H1 (cell line): ENCODE measurements around the gene MYH16. TPM values are rescaled to one million over a fixed set of nuclear protein-coding genes. Genes with fewer than 3 reads are reported as not detected.

ENCODE experiments used
- CTCF ChIA-PET: fragments of 300-600 bp; sonication (Branson Sonifier 250); formaldehyde crosslinking; loops from one replicate; lab custom pipeline; 2021; ENCODE audit not compliant: partially characterized antibody; lab: Charles Lee
- POLR2A ChIA-PET: fragments of 300-600 bp; sonication (Branson Sonifier 250); formaldehyde crosslinking; loops from one replicate; lab custom pipeline; 2021; ENCODE audit warnings: inconsistent platforms; ENCODE audit not compliant: partially characterized antibody; lab: Charles Lee
- DNase-seq, 2 experiments: peaks; one replicate each; pipeline versions ENCODE4 v3.0.0 to v3.0.0-alpha.2; 2010 to 2022; ENCODE audit warnings: low spot score in 2 of 2, low read depth in 1 of 2, mixed read lengths in 1 of 2
- FAIRE-seq: peaks from 2 replicates; lab custom pipeline; 2011; peaks lifted over from hg19 to GRCh38; lab: Jason Lieb, UNC
- H2AFZ ChIP-seq: 2 replicates; pipeline ENCODE4 v1.8.1; 2012; ENCODE audit warnings: low read length, inconsistent platforms
- H2AK5ac ChIP-seq: 2 replicates; pipeline ENCODE4 v1.6.1; 2013; ENCODE audit warnings: low read depth, low read length
- H2BK120ac ChIP-seq: replicated peaks from 2 replicates; pipeline ENCODE3; 2013; ENCODE audit warnings: low read depth, low read length, inconsistent platforms
- H2BK12ac ChIP-seq: 2 replicates; pipeline ENCODE4 v1.6.1; 2013; ENCODE audit warnings: low read depth, low read length
- H2BK15ac ChIP-seq: 2 replicates; pipeline ENCODE4 v1.6.1; 2013; ENCODE audit warnings: low read length
- H2BK20ac ChIP-seq: 2 replicates; pipeline ENCODE4 v1.6.1; 2013; ENCODE audit warnings: low read length
- H2BK5ac ChIP-seq: 2 replicates; pipeline ENCODE4 v1.6.1; 2013; ENCODE audit warnings: low read depth, low read length
- H3K14ac ChIP-seq: 2 replicates; pipeline ENCODE4 v1.6.1; 2013; ENCODE audit warnings: inconsistent platforms; ENCODE audit not compliant: insufficient read length
- H3K18ac ChIP-seq: 2 replicates; pipeline ENCODE4 v1.6.1; 2013; ENCODE audit warnings: low read length; ENCODE audit errors: extremely low read depth
- H3K23ac ChIP-seq: 2 replicates; pipeline ENCODE4 v1.6.1; 2013; ENCODE audit warnings: inconsistent platforms; ENCODE audit not compliant: insufficient read length
- H3K23me2 ChIP-seq: 2 replicates; pipeline ENCODE4 v1.6.1; 2013; ENCODE audit warnings: low read depth, low read length
- H3K27ac ChIP-seq: 2 replicates; pipeline ENCODE4 v1.6.1; 2011; ENCODE audit warnings: low read depth, low read length, inconsistent platforms
- H3K27me3 ChIP-seq, 4 experiments: replicated peaks in 1 of 4; 1 replicate in 1 of 4; 2 replicates in 3 of 4; pipeline versions ENCODE4 v1.6.1 to v1.8.1; 2011 to 2013; ENCODE audit warnings: low read length in 3 of 4, mild to moderate bottlenecking in 3 of 4, inconsistent platforms in 2 of 4, mixed read lengths in 2 of 4, moderate library complexity in 1 of 4; ENCODE audit not compliant: control insufficient read depth in 3 of 4, insufficient read depth in 3 of 4; ENCODE audit errors: extremely low read depth in 1 of 4
- H3K36me3 ChIP-seq, 4 experiments: 2 replicates each; pipeline versions ENCODE4 v1.6.1 to v1.8.1; 2011 to 2013; ENCODE audit warnings: mild to moderate bottlenecking in 4 of 4, low read length in 3 of 4, moderate library complexity in 2 of 4, control low read depth in 1 of 4, inconsistent platforms in 1 of 4; ENCODE audit not compliant: insufficient read depth in 4 of 4, control insufficient read depth in 2 of 4
- H3K4ac ChIP-seq: replicated peaks from 2 replicates; pipeline ENCODE3; 2013; ENCODE audit warnings: low read length, low read depth, mixed read lengths, inconsistent platforms; ENCODE audit not compliant: insufficient read length
- H3K4me1 ChIP-seq, 4 experiments: replicated peaks in 1 of 4; 1 replicate in 1 of 4; 2 replicates in 3 of 4; pipeline versions ENCODE4 v1.6.1 to v1.8.1; 2011 to 2013; ENCODE audit warnings: low read length in 3 of 4, inconsistent platforms in 2 of 4, mixed read lengths in 1 of 4; ENCODE audit not compliant: insufficient read depth in 4 of 4, control insufficient read depth in 3 of 4
- H3K4me2 ChIP-seq, 2 experiments: 2 replicates each; pipeline versions ENCODE4 v1.6.1 to v1.8.1; 2011 to 2013; ENCODE audit warnings: low read depth in 2 of 2, low read length in 2 of 2, control low read depth in 1 of 2, inconsistent platforms in 1 of 2, mild to moderate bottlenecking in 1 of 2; ENCODE audit not compliant: insufficient read depth in 1 of 2
- H3K4me3 ChIP-seq, 4 experiments: fragments of 200-600, 300-600 bp in 1 of 4; sonication (generic), shearing (Covaris generic), sonication (Bioruptor Twin) in 1 of 4; 2 replicates each; pipeline versions ENCODE4 v1.5.1 to v1.8.1; 2011 to 2016; ENCODE audit warnings: low read length in 4 of 4, low read depth in 3 of 4, control low read depth in 2 of 4, inconsistent platforms in 2 of 4, mild to moderate bottlenecking in 2 of 4, mixed read lengths in 1 of 4, moderate library complexity in 1 of 4; ENCODE audit not compliant: insufficient read depth in 2 of 4; ENCODE audit errors: extremely low read depth in 1 of 4
- H3K56ac ChIP-seq: replicated peaks from 2 replicates; pipeline ENCODE3; 2013; ENCODE audit warnings: low read depth, mild to moderate bottlenecking, mixed read lengths, low read length, inconsistent platforms; ENCODE audit not compliant: insufficient read length
- H3K79me1 ChIP-seq: 2 replicates; pipeline ENCODE4 v1.6.1; 2013; ENCODE audit warnings: low read depth, low read length, control low read depth
- H3K79me2 ChIP-seq, 2 experiments: 2 replicates each; pipeline versions ENCODE4 v1.6.1 to v1.8.1; 2012 to 2013; ENCODE audit warnings: low read length in 2 of 2, mild to moderate bottlenecking in 2 of 2, inconsistent platforms in 1 of 2; ENCODE audit not compliant: insufficient read depth in 2 of 2, control insufficient read depth in 1 of 2
- H3K9ac ChIP-seq, 4 experiments: replicated peaks in 1 of 4; 1 replicate in 1 of 4; 2 replicates in 3 of 4; pipeline versions ENCODE4 v1.6.1 to v1.8.1; 2011 to 2013; ENCODE audit warnings: low read depth in 3 of 4, low read length in 3 of 4, control low read depth in 2 of 4, mild to moderate bottlenecking in 2 of 4, moderate library complexity in 2 of 4, inconsistent platforms in 1 of 4; ENCODE audit errors: extremely low read depth in 1 of 4
- H3K9me3 ChIP-seq, 2 experiments: 2 replicates each; pipeline versions ENCODE4 v1.6.1 to v1.8.1; 2012 to 2013; ENCODE audit warnings: mild to moderate bottlenecking in 2 of 2, moderate library complexity in 2 of 2, control low read depth in 1 of 2, inconsistent platforms in 1 of 2, low read depth in 1 of 2, low read length in 1 of 2, mixed read lengths in 1 of 2; ENCODE audit not compliant: insufficient read depth in 2 of 2
- H4K20me1 ChIP-seq, 2 experiments: replicated peaks in 1 of 2; 2 replicates each; pipeline versions ENCODE3 to v1.8.1; 2011 to 2013; ENCODE audit warnings: inconsistent platforms in 2 of 2, low read length in 2 of 2, mild to moderate bottlenecking in 1 of 2; ENCODE audit not compliant: insufficient read depth in 2 of 2, control insufficient read depth in 1 of 2
- H4K5ac ChIP-seq: 2 replicates; pipeline ENCODE4 v1.6.1; 2013; ENCODE audit warnings: low read length, low read depth, mixed read lengths, inconsistent platforms; ENCODE audit not compliant: insufficient read length
- H4K8ac ChIP-seq: 2 replicates; pipeline ENCODE4 v1.8.0; 2013; ENCODE audit warnings: mild to moderate bottlenecking, moderate library complexity, low read length, inconsistent platforms; ENCODE audit not compliant: insufficient read depth; ENCODE audit errors: extremely low read depth
- H4K91ac ChIP-seq: replicated peaks from 2 replicates; pipeline ENCODE3; 2013; ENCODE audit warnings: low read length, mixed read lengths, inconsistent platforms; ENCODE audit not compliant: insufficient read length
- CBX8 ChIP-seq: fragments of 300-800, 300-1000 bp; sonication (generic); IDR thresholded peaks from 2 replicates; pipeline ENCODE4 v1.7.1; 2016; ENCODE audit warnings: low read depth, low read length, borderline replicate concordance
- CTCF ChIP-seq, 3 experiments: IDR thresholded peaks; 1 replicate in 2 of 3; 2 replicates in 1 of 3; pipeline versions ENCODE4 v1.5.1 to v1.6.1; 2011; ENCODE audit warnings: low read length in 3 of 3, mild to moderate bottlenecking in 3 of 3, inconsistent platforms in 2 of 3, low read depth in 1 of 3, moderate library complexity in 1 of 3; ENCODE audit not compliant: insufficient read depth in 1 of 3; ENCODE audit errors: control extremely low read depth in 1 of 3
- E2F6 ChIP-seq: IDR thresholded peaks from 2 replicates; pipeline ENCODE4 v1.6.1; 2012; ENCODE audit warnings: inconsistent platforms
- GTF2F1 ChIP-seq: IDR thresholded peaks from 2 replicates; pipeline ENCODE4 v1.6.1; 2012; ENCODE audit warnings: low read depth, low read length, improper control_type of control experiment, borderline replicate concordance
- KDM4A ChIP-seq: IDR thresholded peaks from one replicate; pipeline ENCODE4 v1.7.1; 2012; ENCODE audit warnings: low read depth, mild to moderate bottlenecking, moderate library complexity, low read length, inconsistent platforms; ENCODE audit not compliant: severe bottlenecking
- KDM5A ChIP-seq: fragments of 200-600 bp; IDR thresholded peaks from 2 replicates; pipeline ENCODE4 v1.7.1; 2012; ENCODE audit warnings: mild to moderate bottlenecking, low read length, inconsistent platforms, mixed read lengths
- POLR2A ChIP-seq, 2 experiments: IDR thresholded peaks; 1 replicate in 1 of 2; 2 replicates in 1 of 2; pipeline ENCODE4 v1.6.1; 2011; ENCODE audit warnings: low read depth in 2 of 2, low read length in 2 of 2, mild to moderate bottlenecking in 2 of 2; ENCODE audit errors: control extremely low read depth in 1 of 2
- POU5F1 ChIP-seq: IDR thresholded peaks from 2 replicates; pipeline ENCODE4 v1.6.1; 2011; ENCODE audit warnings: low read depth, mild to moderate bottlenecking, low read length, moderate library complexity
- RAD21 ChIP-seq, 2 experiments: IDR thresholded peaks in 1 of 2; conservative IDR thresholded peaks in 1 of 2; 2 replicates each; pipeline ENCODE4 v1.6.1; 2011; ENCODE audit warnings: low read depth in 2 of 2, low read length in 2 of 2, improper control_type of control experiment in 1 of 2, inconsistent platforms in 1 of 2, mild to moderate bottlenecking in 1 of 2, moderate library complexity in 1 of 2
- SP1 ChIP-seq: IDR thresholded peaks from 2 replicates; pipeline ENCODE4 v1.6.1; 2011; ENCODE audit warnings: low read depth, low read length
- SP2 ChIP-seq: IDR thresholded peaks from 2 replicates; pipeline ENCODE4 v1.6.1; 2012; ENCODE audit warnings: mild to moderate bottlenecking, low read length, inconsistent platforms
- WGBS, 2 experiments: shearing (Covaris generic) in 1 of 2; methylation state at CpG; one replicate each; pipeline versions ENCODE4 v1.1.6 to v1.1.7; 2013 to 2015; ENCODE audit warnings: low lambda C conversion rate in 2 of 2, mixed read lengths in 2 of 2, inconsistent platforms in 1 of 2, low coverage in 1 of 2, missing lambda C conversion rate in 1 of 2; ENCODE audit not compliant: insufficient replicate concordance in 2 of 2, insufficient coverage in 1 of 2, insufficient read length in 1 of 2; ENCODE audit errors: extremely low coverage in 1 of 2, missing lambda C conversion rate in 1 of 2; 5-methylcytosine and 5-hydroxymethylcytosine counted together
- polyA plus RNA-seq, 7 experiments: library from polyadenylated mRNA; depleted of rRNA in 3 of 7; stranded (reverse) in 5 of 7; unstranded in 2 of 7; fragments of >200 nt in 5 of 7; fragments of 200-250 nt in 2 of 7; gene quantifications; 1 replicate in 5 of 7; 2 replicates in 1 of 7; 4 replicates in 1 of 7; pipeline versions ENCODE4 v1.2.1 to v1.2.3, GENCODE V29; 2011 to 2013; ENCODE audit warnings: missing spikeins in 2 of 7, mixed read lengths in 2 of 7
- total RNA-seq: library from RNA; stranded (reverse); fragmentation: NEBNext Ultra II Directional; extraction: Animal tissue kit (Norgen Biotek cat#: 25700); gene quantifications from 2 replicates; pipeline ENCODE4 v1.2.1, GENCODE V29; 2021

MYH16 gene
- total and polyA plus RNA-seq, 2 of the 8 experiments (the other 6 are each of a cell fraction or from before 2014, with no cell fraction given), result not detected

GRCh38 chr7:99296471-99296870, 23.8 kb downstream of the MYH16 start:
- Histone ChIP-seq H3K18ac (no peak overlapping the region), H4K20me1 (no peaks in the 10 kb centered on the region), H3K4ac (no peak overlapping the region), H3K14ac (no peak overlapping the region), H4K91ac (no peak overlapping the region), H2BK5ac (no peak overlapping the region), H3K4me1 (no peaks in the 10 kb centered on the region; a peak in 1 of 7 replicates), H3K79me2 (no peaks in the 10 kb centered on the region), H3K56ac (no peak overlapping the region), H3K27me3 (no peaks in the 10 kb centered on the region), H3K27ac (no peak overlapping the region), H3K23ac (no peak overlapping the region), H4K5ac (no peak overlapping the region), H3K23me2 (no peaks in the 10 kb centered on the region), H2BK20ac (no peak overlapping the region), H3K4me2 (no peak overlapping the region), H2BK15ac (no peak overlapping the region), H2AFZ (no peak overlapping the region), H3K79me1 (0 out of 2 replicates have a peak, but pooled peaks cover under 1% of the 10 kb centered on the region), H3K4me3 (no peak overlapping the region), H2AK5ac (no peak overlapping the region), H4K8ac (no peak overlapping the region), H3K9ac (no peak overlapping the region), H2BK12ac (no peak overlapping the region), H3K9me3 (no peaks in the 10 kb centered on the region), H2BK120ac (no peak overlapping the region), H3K36me3 (no peaks in the 10 kb centered on the region)
- WGBS, 2 experiments, result 92% methylated on average over 5 of the region's 5 CpGs; no CpG with 5 or more reads in 1 of the 2 experiments
- no peak for DNase-seq
- ChIA-PET POLR2A (no interaction called here), CTCF (interaction anchor here (0.7 to 4.4 kb wide), 7 partner anchors 15 to 267 kb away, joined by 3 to 12 read pairs (median 3); no protein-coding TSS in a partner anchor)
- FAIRE-seq, result no peak
- no peak for TF ChIP-seq POU5F1
- TF ChIP-seq KDM4A, result no peak
- no peak for TF ChIP-seq E2F6
- TF ChIP-seq CBX8, result no peak
- no peak for TF ChIP-seq POLR2A (IDR thresholded peaks at IDR 0.05; ENCODE audit: control extremely low read depth in 1 of 2, low read depth in 2 of 2, low read length in 2 of 2)
- TF ChIP-seq KDM5A, result no peak
- TF ChIP-seq GTF2F1, result no peak
- TF ChIP-seq RAD21 (IDR thresholded peaks at IDR 0.05 in 1 of 2, conservative IDR thresholded peaks at IDR 0.05 in 1 of 2; ENCODE audit: low read depth in 2 of 2, low read length in 2 of 2), result peak in 1 of 2 experiments; percentile 10; a peak in 1 of 4 replicates
- no peak for TF ChIP-seq SP2
- peak in 2 of 3 experiments; percentile 16 to 44; a peak in 2 of 4 replicates for TF ChIP-seq CTCF (IDR thresholded peaks at IDR 0.05; ENCODE audit: control extremely low read depth in 1 of 3, insufficient read depth in 1 of 3, low read depth in 1 of 3, low read length in 3 of 3)
- TF ChIP-seq SP1, result no peak
